HG02938 (cell line): ENCODE data around the gene SLC7A5.

Source experiments
- ATAC-seq: cut with Tn5 transposase; IDR thresholded peaks from one replicate; pipeline ENCODE4 v1.9.1; 2021; ENCODE audit warnings: mild to moderate bottlenecking, moderate library complexity; ENCODE audit not compliant: unreplicated experiment

SLC7A5 gene

DNA sequence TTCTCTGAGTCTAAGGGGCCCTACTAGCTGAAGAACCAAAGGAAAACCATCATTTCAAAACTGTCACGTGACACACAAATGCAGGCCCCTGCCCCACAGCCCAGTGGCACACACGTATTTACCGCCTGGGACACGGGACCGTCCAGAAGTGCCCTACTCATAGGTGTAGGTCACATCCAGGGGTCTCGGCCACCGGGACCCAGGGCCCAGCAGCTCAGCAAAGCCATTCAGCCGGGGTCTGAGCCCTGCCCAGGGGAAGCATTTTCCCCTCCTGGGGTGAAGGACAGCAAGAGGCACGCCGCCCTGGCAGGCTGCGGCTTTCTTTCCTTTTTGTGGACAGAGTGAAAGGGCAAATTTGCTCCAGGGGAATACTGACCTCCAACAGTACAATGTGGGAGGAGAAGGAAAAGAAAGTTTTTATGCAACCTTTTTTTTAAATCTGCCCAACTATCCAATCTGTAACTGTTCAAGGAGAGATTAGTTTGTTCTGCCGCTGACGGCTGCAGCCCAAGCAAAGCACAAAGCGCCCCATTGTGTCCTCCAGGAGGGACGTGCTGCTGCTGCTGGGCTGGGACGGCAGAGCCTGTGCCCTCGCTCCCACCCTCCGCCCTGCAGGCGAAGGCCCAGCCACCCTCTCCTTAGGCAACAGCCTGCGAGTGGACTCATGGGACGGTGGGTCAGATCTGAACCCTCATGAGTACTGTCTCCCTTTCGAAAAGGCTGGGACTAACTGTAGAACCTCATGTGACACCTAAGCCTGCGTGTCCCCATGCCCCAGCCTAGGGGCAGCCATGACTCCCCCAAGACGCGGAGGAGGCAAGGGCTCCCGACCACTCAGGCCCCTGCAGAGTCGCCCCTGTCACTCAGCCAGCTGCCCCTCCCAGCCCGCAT is 21.3 kb downstream of the SLC7A5 start:
- no peak for ATAC-seq

DNA sequence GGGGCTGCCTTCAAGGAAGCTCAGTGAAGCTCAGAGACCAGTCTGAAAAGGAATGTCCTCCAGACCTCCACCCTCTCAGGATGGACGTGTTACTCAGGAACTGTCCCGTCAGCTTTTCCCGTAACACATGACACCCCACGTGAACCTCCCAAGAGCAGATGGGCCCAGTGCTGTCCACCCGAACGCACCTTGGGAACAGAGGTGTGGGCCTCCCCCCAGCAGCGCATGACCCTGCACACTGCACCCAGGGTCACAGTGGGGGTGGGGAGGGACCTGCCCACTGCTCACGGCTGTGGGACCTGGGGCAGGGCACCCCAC is 21.9 kb downstream of the SLC7A5 start:
- no peak for ATAC-seq

DNA sequence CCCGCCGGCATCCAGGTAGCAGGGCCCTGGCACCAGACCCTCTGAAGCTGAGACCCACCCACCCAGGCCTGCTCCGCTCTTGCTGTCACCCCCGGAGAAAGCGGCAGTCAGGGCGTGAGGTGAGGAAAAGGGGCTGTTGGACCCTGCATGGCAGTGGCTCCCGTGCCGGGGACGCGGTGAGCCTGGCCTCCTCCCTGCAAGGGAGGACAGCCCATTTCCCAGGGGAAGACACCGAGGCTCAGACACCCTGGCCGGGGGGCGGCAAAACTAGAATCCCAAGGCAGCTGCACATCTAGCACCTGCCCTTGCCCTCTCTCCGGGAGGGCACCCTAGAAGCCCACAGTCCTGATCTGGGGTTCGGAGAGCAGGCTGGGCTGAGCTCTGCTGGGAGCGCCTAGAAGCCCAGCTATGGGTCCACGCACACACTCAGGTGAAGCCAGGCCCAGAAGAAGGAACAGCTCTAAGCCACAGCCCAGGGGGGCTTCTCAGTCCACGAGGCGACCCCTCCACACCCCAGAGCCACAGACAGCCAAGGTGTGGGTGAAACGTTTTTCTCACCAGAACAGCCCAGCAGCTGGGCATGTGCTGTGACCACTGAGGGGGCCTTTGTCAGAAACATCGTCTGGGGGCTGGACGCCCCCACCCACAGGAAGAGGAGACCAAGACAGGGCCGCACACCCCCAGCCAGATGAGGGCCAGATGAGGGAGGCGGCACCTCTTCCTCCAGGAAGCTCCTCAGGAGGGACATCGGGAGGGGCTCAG is 22.4 kb downstream of the SLC7A5 start:
- ATAC-seq: no peak

DNA sequence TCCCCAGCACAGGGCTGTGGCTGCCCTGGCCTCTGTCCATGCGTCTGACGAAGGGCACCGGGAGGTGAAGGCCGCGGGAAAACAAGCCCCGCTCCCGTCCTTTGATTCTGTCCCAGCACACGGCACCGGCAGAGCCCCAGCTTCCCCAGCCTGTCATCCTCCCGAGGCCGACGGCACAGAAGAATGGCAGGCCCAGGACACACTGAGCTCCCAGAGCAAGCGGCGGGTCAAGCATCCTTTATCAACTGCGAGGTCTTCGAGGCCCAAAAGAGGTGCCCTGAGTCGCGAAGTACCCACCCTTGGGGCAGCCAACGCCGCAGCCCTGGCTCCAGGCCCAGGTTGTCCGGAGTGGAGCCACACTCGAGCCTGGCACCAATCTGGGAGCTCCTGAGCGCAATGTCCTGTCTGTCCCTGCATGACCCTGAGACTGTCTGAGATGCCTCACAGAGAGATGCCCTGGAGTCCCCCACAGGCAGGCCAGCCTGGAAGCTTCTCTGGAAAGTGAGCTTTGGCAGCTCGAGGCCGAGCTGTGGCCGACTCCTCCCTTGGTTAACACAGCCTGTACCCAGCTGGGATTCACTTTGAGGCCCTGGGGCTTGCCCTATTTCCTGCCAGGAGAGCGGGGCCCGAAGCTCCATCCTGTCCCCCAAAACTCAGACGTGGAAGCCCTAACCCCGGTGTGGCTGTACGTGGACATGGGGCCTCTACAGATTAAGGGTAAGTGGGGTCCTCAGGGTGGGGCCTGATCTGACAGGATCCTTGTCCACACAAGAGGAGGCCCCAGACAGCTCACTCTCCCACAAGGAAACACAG is 23.3 kb downstream of the SLC7A5 start:
- ATAC-seq: no peak

DNA sequence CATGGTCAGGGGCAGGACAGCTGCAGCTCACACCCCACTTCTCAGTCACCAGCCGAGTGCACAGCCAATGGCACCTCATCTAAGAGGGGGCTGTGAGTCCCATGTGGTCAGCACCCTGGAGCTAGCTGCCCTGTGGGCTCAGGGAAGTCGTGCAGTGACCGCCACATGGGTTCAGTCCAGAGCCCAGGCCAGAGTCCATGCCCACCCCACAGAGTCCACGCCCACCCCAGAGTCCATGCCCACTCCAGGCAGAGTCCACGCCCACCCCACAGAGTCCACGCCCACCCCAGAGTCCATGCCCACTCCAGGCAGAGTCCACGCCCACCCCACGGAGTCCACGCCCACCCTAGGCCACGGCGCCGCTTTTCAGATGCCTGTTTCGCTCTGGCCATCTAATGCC is 24.1 kb downstream of the SLC7A5 start:
- no peak for ATAC-seq

DNA sequence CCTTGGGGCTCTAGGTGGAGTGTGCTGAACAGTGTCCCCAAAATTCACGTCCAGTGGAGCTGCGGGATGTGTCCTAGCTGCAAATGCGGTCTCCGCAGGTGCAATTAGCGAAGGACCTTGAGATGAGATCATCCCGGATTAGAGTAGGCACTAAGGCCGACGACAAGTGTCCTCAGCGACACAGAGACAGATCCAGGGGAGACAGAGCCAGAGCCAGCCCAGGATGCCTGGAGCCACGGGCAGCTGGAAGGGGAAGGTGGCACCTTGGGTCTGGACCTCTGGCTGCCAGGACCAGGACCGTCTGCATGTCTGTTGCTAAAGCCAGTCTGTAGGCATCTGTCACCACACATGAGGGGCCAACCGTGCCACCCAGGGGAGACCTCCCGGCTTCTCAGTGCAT is 24.5 kb downstream of the SLC7A5 start:
- no peak for ATAC-seq

DNA sequence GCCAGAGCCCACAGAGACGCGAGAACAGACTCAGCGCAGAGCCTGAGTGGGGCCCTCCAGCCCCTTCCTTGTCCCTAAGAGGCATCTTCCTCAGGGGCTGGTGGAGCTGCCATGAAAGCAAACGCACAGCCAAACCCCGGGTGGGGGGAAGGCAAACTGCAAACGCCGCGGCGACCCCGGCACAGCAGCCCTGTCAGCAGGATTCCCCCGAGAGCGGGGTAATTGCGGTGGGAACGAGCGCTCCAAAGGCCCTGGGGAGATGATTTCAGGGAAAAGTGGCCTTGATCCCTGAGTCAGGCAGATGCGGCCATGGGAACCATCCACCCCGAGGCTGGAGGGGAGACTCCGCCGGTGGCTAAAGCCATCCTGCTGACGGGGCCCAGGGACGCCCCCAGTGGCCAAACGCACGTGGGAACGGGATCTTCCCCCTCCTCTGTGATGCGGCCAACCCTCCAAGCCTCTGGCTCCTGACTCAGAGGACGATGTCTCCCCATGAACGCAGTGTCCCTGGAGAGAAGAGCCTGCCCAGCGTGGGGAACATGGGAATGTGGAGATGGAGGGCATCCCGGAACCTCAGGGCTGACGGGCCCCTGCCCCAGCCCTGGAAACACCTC is 25.1 kb downstream of the SLC7A5 start:
- ATAC-seq: no peak

DNA sequence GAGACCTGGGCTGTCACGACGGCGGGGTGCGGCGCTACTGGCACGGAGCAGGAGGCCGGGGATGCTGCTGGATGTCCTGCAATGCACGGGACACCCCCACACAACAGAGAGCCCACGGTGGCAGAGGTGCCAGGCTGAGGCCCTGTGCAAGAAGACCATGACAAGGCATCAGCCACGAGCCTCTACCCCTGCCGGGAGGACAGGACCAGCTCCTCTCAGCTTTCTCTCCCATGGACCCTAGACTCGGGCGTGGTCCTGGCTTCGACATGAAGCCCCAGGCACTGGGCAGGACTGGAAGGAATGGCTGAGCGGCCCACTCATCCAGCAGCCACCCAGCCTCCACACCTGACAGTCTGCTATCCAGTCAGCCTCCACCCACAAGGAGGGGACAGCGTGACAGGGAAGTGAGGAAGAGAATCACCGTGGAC is 25.6 kb downstream of the SLC7A5 start:
- no peak for ATAC-seq

DNA sequence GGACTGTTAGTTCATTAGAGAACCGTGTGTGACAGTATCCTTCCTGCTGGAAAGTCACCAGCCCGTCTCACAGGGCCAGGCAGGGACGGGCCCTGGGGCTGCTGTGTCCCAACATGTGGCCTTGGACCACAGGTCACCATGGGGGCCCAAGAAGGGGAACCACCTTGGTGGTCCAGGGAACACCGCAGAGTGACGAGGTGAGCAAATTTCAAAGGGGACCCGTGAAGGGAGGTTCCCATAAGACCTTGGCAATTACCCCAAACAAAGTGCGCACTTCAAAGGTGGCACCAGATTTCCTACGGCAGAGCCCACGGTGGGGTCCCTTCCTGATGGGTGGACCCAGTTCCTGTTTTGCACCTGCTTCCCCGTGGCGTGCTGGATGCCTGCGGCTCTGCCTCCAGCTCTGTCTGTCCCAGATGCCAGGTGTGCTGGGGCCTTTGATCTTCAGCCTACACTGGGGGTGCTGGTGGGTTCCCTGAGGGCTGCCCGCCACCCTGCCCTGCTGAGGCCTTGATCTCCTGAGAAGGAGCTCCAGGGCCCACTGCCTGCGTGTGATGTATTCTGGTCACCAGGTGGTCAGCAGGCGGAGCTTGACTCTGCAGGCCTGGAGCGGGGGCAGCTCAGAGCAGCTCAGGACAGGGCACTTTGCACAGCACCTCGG is 27.0 kb downstream of the SLC7A5 start:
- ATAC-seq: no peak

DNA sequence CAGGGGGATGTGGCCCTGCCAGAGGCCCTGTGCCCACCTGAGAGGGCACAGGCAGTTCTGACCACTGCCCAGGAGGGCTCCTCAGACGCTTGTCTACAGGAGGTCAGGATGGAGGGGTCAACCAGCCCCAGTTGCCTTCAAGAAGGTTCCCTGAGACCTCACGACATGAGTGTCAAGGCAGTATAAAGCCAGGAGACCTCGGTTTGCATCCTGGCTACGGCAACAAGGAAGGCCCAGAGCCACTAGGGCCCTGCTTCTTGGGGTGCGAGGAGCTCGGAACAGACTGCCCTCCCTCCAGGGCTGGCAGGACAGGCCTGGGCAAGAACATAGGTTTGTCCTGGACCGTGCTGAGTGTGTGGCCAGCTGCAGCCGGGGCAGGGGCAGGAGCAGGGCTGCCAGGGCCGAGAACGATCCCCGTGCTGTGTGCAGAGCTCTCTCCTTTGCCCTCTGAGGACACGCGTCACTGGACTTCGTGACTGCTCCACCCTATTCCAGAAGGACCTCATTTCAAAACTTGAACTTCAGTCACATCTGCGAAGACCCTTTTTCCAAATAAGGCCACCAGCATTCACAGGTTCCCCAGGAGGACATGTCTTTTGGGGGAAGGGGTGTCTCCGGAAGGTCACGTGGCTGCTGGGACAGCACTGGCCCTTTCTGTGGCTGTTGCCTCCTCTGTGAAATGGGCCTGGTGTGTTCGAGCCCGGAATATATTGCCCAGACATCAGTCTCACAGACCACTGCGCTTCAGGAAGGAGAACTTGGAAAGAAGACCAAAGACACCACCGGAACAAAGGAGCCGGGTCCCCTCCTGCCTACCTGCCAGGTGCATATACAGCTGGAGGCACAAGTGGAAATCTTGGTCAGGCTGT is 27.7 kb downstream of the SLC7A5 start:
- no peak for ATAC-seq

DNA sequence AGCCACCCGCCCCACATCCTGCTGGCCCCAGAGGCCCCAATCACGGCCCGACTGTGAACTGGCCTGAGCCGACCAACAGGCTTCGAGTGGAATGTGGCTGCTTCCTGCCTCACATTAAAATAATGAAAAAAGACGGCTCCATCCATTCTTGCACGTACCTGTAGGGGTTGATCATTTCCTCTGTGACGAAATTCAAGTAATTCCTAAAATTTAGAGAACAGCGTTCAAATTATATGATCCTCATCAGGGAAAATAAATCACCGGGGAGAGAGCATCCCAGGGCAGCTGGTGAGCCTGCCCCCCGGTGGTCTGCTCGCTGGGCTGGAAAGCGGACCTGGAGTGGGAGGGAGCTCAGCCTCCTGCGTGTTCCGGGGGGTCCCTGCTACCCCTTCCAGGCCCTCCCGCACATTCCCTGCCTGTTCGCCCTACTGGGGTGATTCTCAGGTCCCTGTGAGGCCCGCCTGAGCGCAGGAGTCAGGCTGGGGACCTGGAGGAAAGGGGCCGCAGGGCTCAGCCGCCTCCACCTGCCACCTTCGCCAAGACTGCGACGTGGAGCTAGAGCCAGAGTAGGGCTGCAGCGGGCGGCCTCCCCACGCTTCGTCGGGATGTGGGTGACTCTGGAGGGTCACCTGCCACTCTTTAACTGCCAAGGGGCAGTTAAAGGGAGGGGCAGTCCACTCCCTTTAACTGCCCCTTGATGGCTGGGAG is 28.9 kb downstream of the SLC7A5 start:
- no peak for ATAC-seq

DNA sequence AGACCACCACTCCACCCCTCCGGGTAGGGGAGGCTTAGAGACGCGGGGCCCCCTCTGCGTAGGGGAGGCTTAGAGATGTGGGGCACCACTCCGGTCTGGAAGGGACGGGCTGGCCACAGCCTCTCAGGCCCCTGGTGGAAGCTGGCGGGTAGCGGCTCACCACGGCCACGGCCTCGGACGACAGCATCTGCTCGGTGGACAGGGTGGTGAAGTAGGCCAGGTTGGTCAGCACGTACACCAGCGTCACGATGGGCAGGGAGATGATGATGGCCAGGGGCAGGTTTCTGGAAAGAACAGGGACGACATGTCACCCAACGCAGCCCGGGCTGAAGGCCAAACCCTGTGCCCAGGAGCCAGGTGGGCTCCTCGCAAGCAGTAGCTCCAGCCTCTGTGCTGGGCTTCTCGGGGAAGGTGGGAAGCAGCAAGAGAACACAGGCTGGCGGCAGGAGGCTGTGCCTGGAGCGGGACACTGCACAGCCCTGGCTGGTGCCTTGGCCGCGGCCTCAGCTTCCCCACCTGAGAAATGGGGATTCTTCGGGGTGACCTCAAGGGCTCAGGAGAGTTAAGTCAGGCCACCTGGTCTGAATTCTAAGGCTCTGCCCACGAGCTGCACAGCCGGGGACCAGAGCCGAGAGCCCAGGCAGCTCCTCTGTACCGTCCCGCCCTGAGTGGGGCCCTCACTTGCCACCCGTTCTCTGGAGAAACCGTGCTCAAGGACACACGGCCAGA is 29.6 kb downstream of the SLC7A5 start:
- ATAC-seq: no peak

DNA sequence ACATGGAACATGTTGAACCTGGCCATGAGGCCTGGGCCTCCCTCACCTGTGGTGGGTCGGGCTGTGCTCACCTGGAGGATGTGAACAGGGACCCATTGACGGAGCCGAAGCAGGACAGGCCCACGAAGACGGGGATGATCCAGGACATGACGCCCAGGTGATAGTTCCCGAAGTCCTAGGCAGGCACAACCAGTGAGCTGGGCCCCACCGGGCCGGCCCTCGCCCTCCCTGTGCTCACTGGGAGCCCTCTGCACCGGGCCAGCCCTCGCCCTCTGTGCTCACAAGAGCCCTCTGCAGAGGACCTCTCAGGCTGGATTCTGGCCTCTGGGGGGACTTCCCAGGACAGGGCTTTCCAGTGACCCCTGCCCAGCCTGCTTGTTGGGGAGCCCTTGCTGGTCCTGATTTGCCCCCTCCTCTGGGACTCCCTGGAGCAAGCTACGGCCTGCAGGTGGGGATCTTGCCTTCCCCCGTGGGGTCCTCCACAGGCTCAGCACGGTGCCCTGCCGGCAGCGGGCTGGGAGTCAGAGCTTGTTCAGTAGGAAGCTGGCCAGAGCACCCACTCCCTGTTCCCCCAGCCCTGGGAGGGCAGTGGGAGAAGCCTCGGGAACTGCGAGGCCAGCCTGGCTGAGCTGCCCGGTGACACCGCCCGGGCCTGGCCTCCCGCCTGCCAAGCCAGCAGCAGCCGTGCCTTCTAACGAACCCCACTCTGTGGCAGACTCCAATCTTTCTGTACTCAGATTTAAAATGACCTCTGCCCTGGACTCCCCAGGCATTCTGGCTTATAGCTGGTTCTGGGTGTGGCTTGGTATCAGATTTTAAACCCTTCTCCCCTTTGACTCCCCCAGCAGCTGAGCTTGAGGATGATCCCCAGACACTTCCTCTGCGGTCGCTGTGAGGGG is 30.4 kb downstream of the SLC7A5 start:
- no peak for ATAC-seq

DNA sequence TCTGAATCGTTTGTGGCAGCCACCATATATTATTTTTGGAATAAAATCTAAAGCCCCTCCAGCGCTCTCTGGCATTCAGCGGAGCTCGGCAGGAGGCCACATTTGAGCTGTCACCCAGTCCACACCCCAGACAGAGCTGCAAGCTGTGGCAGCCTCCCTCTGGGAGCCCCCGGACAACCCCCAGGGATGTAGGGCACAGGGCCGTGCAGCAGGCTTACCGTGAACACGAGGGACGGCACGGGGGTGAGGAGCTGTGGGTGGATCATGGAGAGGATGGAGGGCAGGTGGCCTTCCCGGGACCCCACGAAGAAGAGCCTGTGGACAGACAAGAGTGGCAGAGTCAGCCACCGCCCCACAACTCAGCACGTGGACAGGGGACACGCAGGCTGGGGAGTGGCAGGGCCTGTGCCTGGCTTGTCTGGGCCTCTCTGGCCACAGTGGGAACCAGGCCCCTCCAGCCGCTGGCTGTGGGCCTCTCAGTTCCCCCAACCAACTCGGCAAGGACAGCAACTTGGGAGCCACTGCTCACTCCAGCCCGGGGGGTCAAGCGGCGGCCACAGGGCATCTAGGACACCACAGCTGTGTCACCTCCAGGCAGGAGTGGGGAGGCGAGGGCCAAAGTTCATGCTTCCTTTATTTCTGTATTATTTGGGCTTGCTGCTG is 31.5 kb downstream of the SLC7A5 start:
- no peak for ATAC-seq

DNA sequence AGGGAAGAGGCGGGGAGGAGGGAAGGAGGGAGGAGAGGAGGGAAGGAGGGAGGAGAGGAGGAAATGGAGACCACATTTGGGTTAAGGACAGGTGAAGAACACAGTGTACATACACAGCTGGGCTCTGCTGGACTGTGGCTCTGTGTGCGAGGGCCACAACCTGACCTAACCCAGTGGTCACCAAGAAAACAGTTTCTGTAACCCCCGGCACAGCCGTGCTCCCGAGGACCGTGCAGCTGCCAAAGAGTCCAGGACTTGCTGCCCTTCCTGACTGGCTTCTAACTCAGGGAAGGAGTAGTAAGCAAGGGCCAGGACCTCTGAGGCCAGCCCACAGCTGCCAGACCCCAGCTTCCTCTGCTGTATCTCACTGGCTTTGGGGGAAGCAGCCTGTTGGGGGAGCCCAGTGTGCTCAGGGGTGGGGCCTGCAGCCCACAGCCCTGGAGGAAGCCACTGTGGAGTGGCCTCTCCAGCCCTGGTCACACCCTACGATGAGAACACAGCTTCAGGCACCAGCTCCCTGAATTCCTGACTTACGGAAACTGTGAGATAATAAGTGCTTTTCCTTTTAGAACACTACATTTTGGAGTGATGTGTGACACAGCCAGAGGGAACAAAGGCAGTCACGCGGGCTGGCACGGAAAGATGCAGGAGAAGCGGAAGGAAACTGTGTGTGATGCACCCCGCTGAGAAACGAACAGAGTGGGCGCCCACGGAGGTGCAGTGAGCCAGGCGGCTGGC is 32.3 kb downstream of the SLC7A5 start:
- no peak for ATAC-seq

DNA sequence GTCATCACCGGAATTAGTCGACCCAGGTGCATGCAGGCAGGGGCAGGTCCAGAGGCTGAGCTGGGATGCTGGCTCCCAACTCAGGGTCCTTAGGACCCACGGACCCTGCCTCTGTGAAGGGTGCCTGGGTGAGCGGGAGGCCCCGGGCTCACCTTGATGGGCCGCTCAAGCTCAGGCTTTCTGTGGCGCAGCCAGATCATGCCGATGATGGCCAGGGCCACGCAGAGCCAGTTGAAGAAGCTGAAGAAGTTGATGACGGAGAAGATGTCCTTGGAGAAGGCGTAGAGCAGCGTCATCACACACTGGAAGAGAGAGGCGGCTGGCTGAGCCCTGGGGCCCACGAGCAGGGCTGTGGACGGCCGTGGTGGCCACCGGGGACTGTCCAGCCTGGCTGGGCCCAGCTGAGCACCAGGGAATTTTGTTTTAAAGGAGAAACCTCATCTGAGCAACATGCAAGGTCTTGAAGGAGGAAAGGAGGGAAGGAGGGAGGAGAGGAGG is 32.9 kb downstream of the SLC7A5 start:
- ATAC-seq: no peak
